ENCODE data around the gene SNTG2. TPM values are rescaled to one million over a fixed set of nuclear protein-coding genes. Genes with fewer than 3 reads are reported as not detected.

The SNTG2 gene
- total RNA-seq, 1 donor = under 0.01 TPM

- no peak overlapping the region for H3K4me3 ChIP-seq (ENCODE audit: low read depth, low read length)
- no peak for DNase-seq (ENCODE audit: low read depth)
- TF ChIP-seq CTCF (IDR thresholded peaks at IDR 0.05; ENCODE audit: insufficient read depth, low read depth, low read length) = no peak
Measured at GRCh38 chr2:1039549-1039948, 88.9 kb downstream of the SNTG2 start.

- no peak overlapping the region for H3K4me3 ChIP-seq (ENCODE audit: low read depth, low read length)
- DNase-seq (ENCODE audit: low read depth) = no peak
- TF ChIP-seq CTCF (IDR thresholded peaks at IDR 0.05; ENCODE audit: insufficient read depth, low read depth, low read length) = no peak
Measured at GRCh38 chr2:1041012-1041805, 90.6 kb downstream of the SNTG2 start.

- no peak for TF ChIP-seq CTCF (IDR thresholded peaks at IDR 0.05; ENCODE audit: insufficient read depth, low read depth, low read length)
- no peak overlapping the region for H3K4me3 ChIP-seq (ENCODE audit: low read depth, low read length)
- DNase-seq (ENCODE audit: low read depth) = no peak
Measured at GRCh38 chr2:1045109-1045508, 94.5 kb downstream of the SNTG2 start.

- no peak overlapping the region for H3K4me3 ChIP-seq (ENCODE audit: low read depth, low read length)
- TF ChIP-seq CTCF (IDR thresholded peaks at IDR 0.05; ENCODE audit: insufficient read depth, low read depth, low read length) = no peak
- no peak for DNase-seq (ENCODE audit: low read depth)
Measured at GRCh38 chr2:1046067-1046466, 95.4 kb downstream of the SNTG2 start.

GRCh38 chr2:1047485-1047884 is 96.8 kb downstream of the SNTG2 start:
- DNase-seq (ENCODE audit: low read depth) = no peak
- H3K4me3 ChIP-seq (ENCODE audit: low read depth, low read length) = no peak overlapping the region
- peak; percentile 19 for TF ChIP-seq CTCF (IDR thresholded peaks at IDR 0.05; ENCODE audit: insufficient read depth, low read depth, low read length)

GRCh38 chr2:1049691-1050090 is 99.0 kb downstream of the SNTG2 start:
- TF ChIP-seq CTCF (IDR thresholded peaks at IDR 0.05; ENCODE audit: insufficient read depth, low read depth, low read length) = no peak
- DNase-seq (ENCODE audit: low read depth) = peak; percentile 45
- H3K4me3 ChIP-seq (ENCODE audit: low read depth, low read length) = no peak overlapping the region

GRCh38 chr2:1051075-1051474 is 100.4 kb downstream of the SNTG2 start:
- no peak for DNase-seq (ENCODE audit: low read depth)
- peak; percentile 18 for TF ChIP-seq CTCF (IDR thresholded peaks at IDR 0.05; ENCODE audit: insufficient read depth, low read depth, low read length)
- H3K4me3 ChIP-seq (ENCODE audit: low read depth, low read length) = no peak overlapping the region
